CD4-positive, alpha-beta T cell treated with Interleukin-4 for 4 hours (primary cell): ENCODE measurements around the gene REG1B.

Experiments
- DNase-seq: peaks from one replicate; pipeline ENCODE4 v3.0.0-alpha.2; 2020

REG1B gene

DNA sequence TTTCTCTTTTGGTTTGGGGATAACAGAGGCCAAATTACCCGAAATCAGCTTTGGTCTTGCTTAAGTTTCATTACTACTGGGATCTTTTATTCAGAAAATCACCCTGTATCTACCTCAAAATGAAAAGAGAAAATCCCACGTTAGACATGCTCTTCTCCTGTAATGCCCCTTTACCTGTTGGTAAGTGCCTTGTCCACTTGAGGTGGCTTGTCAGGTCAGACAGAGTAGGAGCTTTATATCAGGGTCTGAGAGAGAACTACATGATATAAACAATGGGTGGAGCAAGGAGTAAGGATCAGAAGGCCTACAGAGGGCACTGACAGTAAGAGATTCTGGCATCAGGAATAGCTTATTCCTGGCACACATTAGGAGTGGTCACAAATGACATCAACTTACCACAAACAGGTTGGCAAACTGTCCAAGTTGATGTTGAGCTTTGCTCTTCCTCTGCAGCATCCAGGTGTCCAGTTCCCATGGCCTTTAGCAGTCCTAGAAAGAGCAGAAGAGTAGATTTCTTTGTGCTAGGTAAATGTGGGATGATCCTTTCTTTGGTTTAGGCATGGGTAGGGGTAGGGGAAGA is at the start of gene REG1B:
Gene REG1B, minus strand, starts transcription at position 209 of the 580 bp plus-strand sequence. CDS start 381 bp downstream, outside the sequence.
- DNase-seq: no peak

GRCh38 chr2:79131687-79132086 is 43.9 kb upstream of the REG1B start:
- DNase-seq: no peak

DNA sequence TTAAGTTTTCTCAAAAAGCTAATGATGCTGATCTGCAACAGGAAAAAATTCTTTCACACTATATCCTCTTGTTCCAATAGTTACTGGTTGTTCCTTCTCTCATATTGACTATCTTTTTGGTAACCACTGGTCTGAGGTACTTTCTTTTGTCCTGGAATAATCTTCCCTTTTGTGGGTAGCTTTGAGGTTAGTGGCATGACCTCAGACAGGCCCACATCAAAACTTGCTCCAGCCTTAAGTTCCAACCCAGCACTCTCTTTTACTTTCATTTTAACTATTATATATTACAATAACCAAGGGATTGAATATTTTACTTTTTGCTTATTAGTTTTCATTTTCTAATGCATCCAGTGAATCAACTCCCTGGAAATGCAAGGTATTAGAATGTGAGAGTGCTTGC is 42.0 kb upstream of the REG1B start:
- no peak for DNase-seq

DNA sequence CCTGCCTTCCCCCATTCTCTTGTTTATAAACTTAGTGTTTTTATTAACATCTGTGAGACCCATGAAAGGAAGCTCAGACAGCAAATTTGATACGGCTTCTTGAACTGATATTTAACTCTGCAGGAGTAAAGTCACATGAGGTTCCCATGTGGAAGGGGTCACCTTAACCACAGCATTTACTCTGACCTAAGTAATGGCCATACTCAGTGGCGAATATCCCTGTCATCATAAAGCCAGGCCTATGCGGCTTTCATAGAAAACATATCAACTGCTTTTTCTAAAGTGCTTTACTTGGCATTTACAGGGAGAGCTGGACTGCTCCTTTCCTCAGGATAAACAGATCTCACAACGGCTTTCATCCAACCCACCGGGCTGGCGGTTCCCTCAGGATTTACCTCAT is 41.5 kb upstream of the REG1B start:
- no peak for DNase-seq

DNA sequence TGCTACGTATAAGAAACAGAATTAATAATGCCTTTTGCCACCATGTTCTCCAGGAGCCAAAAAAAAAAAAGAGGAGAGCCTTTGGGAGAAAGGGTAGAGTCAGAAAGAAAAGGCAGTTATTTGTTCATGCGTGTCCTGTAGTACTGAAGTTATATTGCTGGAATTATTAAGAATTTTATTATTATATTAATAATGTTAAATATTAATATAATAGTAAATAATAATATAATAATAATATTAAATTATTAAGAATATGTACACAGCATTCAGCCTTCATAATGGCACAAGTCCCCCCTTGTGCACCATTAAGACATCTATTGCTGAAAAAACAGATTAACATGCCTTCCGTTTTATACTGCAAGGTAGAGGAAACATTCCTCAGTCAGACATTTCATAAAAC is 40.6 kb upstream of the REG1B start:
- DNase-seq: no peak

- DNase-seq: no peak
Measured at GRCh38 chr2:79125721-79125985, 37.9 kb upstream of the REG1B start.

DNA sequence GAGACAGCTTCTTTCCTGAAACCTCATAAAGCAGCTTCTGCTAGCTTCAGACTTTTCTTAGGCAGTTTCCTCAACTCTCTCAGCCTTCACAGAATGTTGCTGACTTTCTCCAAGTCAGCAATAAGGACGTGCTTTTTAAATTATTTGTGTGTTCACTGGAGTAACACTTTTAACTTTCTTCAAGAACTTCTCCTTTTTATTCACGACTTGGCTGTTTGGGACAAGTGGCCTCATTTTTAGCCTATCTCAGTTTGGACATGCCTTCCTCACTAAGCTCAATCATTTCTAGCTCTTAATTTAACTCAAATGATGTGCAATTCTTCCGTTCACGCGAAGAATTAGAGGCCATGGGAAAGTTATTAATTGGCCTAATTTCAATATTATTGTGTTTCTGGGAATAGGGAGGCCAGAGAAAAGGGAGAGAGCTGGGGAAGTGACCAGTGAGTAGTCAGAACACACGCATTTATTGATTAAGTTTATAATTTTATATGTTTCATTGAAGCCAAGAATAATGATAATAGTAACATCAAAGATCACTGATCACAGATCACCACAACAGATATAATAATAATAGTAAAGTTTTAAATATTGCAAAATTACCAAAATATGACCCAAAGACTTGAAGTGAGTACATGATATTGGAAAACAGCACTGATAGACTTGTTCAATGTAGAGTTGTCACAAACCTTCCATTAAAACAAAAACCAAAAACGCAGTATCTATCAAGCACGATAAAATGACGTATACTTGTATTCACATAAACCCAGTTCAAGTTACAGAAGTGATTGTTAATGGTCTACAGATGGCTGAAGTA is 37.3 kb upstream of the REG1B start:
- DNase-seq: no peak

DNA sequence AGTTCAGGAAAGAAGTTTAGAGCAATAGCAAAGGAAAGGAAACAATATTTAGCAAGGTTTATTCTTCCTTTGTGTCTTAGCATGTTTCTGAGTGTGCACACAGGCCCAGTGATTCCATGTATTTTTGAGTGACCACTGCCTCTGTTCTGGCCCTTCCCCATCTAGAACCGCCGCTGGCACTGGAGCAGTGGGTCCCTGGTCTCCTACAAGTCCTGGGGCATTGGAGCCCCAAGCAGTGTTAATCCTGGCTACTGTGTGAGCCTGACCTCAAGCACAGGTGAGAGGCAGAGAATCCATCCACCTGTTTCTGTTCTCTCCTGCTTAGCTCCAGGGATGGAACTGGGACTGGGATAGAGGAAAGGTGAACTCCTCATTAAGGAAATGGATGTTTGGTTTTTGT is 34.9 kb upstream of the REG1B start:
- DNase-seq: no peak

GRCh38 chr2:79120194-79120713 is 32.5 kb upstream of the REG1B start, which contains the start of gene REG1A:
REG1A (plus strand) TSS chr2:79120488; CDS start chr2:79120862, 374 bp downstream.
- DNase-seq: no peak

DNA sequence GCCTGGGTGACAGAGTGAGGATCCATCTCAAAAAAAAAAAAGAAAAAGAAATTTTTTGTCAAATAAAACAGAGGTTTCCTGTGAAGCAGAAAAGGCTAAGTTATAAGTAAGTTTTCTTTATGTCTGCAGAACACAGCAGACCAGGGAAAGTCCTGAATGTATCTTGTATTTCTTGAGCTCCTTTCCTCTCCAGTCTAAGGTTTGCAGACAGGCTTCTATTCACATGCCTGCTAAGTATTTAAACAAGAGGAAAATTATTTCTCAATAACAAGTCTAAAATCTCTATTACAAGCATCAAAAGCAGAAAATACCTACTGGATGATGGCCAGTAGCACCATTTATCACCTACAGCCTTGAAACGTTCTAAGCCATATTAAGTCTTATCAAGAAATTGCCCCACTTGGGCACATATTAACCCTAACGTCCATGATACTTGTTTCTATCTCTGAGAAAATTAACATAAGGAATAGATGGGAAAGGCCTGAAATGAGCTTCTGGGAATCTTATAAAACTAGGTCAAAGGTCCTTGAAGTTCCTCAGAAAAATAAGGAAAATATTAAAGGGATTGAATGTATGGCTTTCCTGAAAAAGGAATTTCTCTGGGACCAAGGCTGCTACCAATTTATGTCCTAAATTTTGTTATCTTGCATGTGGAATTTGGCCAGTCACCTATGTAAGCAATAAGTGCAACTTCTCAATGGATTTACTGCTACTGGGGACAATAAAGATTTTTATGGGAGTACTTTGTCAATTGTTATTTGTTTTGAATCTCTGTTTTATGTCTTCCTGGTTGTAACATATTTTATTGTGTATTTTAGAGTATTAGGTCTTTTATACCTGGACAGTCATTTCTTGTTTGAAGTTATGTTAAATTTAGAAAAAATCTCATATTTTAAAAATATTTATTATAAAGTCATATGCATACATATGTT is 29.5 kb upstream of the REG1B start:
- no peak for DNase-seq

DNA sequence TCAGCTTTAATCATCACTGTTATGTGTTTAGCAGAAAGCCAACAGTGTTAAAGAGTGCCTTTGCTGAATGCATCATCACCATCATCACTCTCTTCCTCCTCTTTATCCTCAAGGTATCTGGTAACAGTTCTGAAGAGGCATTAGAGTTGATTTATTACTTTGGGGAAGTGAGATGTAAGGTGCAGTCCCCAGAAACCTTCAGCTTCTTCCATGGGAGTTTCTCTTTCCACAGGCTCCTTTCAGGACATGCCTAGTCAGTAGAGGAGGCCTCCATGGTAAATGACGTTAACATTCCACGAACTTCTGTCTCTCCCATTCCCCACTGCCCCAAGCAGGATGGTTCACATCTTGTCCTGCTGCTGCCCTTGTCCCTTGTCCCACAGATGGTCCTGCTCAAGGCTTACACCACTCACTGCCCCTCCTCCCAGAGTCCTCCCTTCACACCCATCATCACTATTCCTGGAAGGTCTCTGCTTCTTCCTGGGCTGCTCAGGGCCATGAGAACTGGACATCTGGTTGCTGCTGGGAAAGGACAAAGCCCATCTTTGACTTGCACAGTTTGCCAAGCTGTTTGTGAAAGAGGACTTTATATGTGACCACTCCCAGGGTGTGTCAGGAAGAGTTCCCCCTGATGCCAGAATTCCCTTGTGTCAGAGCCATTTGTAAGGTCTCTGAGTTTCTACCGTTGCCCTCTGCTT is 27.2 kb upstream of the REG1B start:
- DNase-seq: no peak

DNA sequence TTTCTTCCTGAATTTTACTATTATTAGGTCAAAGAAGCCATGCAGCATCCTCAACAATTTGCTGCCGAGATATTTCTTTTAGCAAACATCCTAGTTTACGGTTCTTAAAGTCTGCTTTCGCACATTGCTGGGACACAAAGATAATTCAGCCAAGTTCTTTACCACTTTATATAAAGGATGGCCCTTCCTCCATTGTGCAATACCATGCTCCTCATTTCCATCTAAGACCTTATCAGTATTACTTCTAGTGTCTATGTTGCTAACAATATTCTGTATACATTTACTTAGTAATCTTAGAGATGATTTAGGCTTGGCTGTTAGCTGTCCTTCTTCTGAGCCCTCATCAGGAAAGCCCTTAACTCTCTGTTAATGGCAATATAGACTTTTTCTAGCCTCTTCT is 24.5 kb upstream of the REG1B start:
- DNase-seq: no peak

GRCh38 chr2:79105259-79105658 is 17.5 kb upstream of the REG1B start:
- DNase-seq: no peak

DNA sequence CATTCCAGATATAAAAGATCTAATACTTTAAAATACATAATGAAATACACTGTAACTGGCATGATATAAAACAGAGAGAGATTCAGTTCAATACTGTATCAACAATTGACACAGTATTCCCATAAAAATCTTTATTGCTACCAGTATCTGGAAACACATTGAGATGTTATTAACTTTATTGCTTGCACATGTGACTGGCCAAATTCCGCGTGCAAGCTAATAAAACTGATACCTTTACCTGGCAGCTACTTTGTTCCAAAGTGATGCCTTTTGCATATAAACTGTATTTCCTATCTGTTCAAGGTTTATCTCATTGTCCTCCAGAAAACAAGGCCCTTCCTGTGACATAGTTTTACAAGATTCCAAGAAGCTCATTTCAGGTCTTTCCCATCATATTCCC is 15.4 kb upstream of the REG1B start:
- no peak for DNase-seq

- no peak for DNase-seq
Measured at GRCh38 chr2:79101024-79101423, 13.2 kb upstream of the REG1B start.

GRCh38 chr2:79100285-79100684 is 12.5 kb upstream of the REG1B start:
- DNase-seq: no peak

DNA sequence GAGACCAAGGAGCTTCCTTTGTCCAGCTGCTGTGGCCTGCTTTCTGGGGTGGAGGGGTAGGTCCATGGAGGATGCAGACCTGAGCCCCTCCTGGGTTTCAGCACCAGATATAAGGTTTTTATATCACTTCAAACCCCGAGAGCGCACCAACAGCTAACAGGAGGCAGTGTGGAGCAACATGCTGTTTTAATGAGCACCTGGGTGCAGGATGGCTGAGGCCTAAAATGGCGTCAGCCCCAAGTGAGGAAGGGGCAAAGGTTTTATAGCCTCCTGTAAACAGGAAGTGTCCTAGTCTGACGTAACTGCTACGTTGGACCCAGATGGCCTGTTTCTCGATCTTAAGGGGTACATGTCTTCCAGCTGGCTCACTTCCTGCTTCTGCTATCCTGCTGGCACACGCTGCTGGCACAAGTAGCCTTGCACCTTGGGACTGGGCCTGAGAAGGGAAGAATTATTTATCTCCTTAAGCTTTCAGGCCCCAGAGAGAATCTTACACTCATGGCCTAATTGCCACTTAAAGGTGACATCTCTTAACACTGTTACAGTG is 11.4 kb upstream of the REG1B start:
- DNase-seq: no peak

DNA sequence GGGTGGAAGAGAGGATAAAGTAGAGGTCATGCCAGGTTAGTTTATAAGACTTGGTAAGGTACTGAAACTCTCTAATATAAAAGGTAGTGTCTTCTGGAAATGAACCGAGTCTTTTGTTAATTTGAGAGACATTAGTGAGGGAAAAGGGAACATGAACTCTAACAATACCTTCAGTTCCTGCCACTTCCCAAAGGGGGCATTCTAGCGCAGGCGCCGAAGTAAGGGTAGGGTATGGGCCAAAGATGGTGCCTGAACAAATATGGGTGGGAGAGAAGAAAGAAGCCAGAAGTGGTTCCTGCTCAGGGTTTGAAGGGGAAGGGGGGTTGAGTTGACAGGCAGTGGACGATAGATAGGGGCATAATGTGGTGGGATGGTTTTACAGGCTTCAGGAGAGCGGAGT is 10.1 kb upstream of the REG1B start:
- no peak for DNase-seq

GRCh38 chr2:79090693-79091092 is 2.9 kb upstream of the REG1B start:
- no peak for DNase-seq

GRCh38 chr2:79086255-79086654 is 1.5 kb downstream of the REG1B start:
- no peak for DNase-seq

DNA sequence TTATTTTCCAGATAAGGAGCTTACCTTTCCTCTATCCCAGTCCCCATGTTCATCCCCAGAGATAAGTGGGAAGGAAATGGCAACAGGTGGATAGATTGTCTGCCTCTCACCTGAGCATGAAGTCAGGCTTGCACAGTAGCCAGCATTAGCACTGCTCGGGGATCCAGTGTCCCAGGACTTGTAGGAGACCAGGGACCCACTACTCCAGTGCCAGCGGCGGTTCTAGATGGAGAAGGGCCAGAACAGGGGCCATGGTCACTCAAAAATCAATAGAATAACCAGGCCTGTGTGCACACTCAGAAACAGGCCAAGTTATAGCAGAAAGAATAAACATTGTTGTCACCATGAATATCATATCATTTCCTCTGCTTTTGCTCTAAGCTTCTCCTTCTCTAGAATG is 2.4 kb downstream of the REG1B start:
- DNase-seq: no peak

GRCh38 chr2:79084495-79085135 is 3.2 kb downstream of the REG1B start:
- no peak for DNase-seq
